SIG-M5 treated with dmso at 0.1 percent for 504 hours (cell line): ENCODE measurements around the gene BOD1.

Experiments
- DNase-seq: peaks from one replicate; lab custom pipeline; 2025; ENCODE audit not compliant: unreplicated experiment; lab: John Stamatoyannopoulos, UW

The BOD1 gene

GRCh38 chr5:173616577-173617118, at the start of gene BOD1:
TSS of gene BOD1 (minus strand) at chr5:173616650. CDS start at chr5:173616436, 214 bp downstream.
- DNase-seq: peak; percentile 99

DNA sequence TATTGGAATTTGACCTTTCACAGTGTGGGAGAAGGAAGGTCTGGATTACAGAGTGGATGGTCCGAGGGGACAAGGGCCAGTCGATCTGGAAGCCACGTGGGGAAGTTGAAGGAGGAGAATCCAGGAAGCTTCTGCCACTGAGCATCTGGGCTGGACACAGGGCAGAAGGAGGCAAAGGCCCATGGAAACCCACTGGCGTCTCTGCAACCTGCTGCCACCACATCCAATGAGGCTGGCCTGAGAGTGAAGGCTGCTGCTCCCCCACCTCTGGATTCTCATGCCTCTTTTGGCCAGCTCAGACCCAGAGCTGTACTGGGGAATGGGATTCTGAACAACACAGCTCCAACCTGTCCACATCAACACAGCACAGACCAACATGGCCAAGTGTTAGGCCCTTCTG, 48.9 kb upstream of the BOD1 start:
- DNase-seq: no peak

- DNase-seq: peak; percentile 38
These were observed 47.7 kb upstream of the BOD1 start for GRCh38 chr5:173664154-173664526.

- DNase-seq: no peak
These were observed 47.1 kb upstream of the BOD1 start for GRCh38 chr5:173663352-173664153.

DNA sequence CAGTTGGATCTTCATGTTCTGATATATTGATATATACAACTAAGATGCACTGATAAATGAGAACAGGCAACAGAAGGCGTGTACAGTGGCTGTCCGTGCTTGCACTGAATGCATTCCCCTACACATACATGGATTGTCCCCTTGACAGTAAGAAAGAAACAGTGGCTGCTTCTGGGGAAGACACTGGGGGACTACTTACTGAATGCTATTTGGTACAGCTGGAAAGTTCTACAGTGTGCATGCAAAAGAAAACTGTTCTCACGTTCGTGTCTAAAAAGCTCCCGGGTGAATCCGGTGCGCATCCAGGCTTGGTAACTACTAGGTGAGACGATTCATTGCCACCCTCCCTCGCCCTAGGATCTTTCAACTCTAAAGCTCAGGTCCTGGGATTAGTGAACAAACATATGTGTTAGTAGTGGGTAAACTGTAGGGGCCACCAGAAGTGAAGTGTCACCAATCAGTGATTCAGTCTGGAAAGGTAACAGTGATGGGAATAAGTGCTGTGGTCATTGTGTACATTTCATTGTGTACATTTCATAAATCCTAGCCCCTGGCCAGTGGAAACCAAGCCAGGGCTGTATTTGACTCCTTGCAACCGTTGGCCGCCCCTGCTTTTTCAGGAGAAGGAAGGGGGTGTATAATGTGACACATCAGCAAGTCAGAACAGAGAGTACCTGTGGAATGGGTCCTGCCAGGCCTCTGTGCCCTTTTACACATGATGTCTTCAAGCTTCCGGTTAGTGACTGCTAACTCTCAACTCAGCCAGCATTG, 46.3 kb upstream of the BOD1 start:
- DNase-seq: no peak

GRCh38 chr5:173660481-173661280, 44.2 kb upstream of the BOD1 start:
- no peak for DNase-seq

DNA sequence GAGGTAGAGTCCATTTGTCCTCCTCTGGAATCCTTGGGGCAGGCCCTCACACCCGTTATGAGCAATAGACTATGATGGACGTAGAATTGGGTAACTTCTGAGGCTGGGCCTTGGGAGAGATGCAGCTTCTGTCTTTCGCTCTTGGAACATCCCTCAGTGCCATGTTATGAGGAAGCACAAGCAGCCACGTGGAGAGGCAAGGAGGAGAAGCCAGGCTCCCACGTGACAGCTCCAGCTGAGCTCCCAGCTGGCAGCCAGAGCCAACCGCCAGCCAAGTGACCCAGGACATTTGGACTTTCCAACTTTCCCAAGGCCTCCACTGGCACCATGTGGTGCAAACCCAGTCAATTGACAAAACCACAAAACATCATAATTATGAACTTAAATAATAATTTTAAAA, 43.0 kb upstream of the BOD1 start:
- DNase-seq: no peak

DNA sequence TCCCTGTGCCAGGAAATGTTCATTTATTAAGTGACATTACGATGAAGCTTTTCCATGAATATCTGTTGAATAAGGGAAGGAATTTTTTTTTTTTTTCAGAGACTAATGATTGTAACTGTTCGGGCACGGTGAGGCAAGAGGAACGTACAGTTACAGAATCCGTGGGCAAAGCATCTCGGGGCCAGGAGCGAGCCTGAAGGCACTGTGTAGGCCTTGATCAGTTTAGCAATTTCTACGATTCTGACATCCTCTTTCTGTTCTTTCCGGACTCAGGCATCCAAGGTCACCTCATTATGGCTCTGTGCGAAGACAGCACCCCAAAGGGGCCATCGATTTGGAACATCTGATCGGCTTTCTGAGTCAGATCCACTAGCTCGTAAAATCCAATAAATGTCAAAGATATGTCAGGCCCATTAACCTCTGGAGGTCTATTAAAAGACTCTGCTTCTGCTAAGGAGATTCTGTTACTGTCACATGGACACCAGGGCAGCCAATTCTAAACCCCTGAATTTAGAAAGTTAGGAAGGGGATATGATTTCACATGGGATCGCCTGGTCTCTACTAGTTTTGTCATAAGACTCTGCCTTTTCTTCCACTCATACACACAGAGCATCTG, 41.4 kb upstream of the BOD1 start:
- DNase-seq: no peak

DNA sequence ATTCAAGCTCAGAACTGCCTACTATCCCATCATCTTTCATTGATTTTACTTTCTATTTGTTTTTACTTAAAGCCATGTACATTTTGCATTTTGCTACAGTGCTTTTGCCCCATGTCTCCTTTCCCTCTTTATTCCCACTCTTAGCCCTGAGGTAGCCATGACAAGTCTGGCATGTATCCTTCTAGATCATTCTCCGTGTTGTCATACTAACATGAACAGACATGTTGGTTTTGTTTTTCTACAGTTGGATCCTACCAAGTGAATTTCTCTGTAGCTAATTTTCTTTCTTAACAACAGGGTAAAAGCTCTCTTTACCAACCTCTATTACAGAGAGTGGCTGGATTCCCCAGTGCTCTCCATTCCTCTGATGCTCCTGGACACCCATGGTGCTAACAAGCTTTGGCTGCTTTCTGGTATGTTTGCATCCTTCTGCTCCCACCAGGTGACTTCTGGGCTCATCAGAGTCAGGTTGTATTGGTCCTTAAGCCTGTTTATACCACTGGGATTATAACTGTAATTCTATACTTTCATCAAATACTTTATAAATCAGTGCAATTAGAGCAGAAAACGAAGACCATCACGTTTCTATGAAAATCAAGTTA, 38.8 kb upstream of the BOD1 start:
- DNase-seq: no peak

GRCh38 chr5:173653822-173654523, 37.5 kb upstream of the BOD1 start:
- no peak for DNase-seq

DNA sequence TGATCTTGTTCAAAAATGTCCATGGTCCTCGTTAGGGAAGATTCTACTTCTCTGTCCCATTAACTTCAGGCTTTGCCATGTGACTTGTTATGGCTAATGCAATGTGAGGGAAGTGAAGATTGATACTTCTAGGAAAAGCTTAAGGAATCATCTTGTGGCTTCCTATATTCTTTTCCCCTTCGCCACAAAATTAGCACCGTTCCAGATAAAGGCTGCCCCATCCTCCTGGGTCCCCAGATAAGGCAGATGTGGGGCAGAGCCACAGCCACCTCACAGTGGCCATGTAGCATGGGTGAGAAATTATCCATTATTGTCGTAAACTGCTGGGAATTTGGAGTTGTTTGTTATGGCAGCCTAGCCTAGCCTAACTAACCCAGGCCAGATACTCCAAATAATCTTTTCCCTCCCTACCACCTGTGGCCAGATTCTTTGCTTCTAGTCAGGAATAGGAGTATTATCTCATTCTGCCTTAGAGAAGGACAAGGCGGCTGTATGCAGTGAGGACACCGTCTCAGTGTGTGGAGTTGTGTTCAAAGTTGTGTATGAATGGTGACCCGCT, 31.9 kb upstream of the BOD1 start:
- no peak for DNase-seq

GRCh38 chr5:173646692-173647091, 30.2 kb upstream of the BOD1 start:
- no peak for DNase-seq

- DNase-seq: no peak
These were observed 29.6 kb upstream of the BOD1 start for GRCh38 chr5:173645890-173646574.

DNA sequence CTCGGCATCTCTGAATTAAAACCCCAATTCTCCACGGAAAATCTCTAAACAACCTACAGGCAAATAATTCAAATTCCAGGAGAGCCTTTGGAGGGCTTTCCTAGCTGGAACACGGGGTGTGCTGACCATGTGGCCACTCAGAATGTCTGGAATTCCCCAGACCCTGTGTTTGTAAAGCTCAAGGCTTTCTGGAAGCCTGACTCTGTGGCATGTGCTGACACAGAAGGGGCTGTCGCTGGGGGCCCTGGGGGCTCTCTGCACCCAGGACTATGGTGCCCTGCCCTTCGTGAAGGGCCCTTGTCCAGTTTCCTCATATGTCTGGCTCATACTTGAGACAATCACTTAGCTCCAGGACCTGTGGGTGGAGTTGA, 29.0 kb upstream of the BOD1 start:
- DNase-seq: no peak

- DNase-seq: no peak
These were observed 28.4 kb upstream of the BOD1 start for GRCh38 chr5:173644673-173645436.

- no peak for DNase-seq
These were observed 27.5 kb upstream of the BOD1 start for GRCh38 chr5:173643964-173644363.

- no peak for DNase-seq
These were observed 26.5 kb upstream of the BOD1 start for GRCh38 chr5:173642895-173643481.
